Activated CD8-positive, alpha-beta memory T cell treated with anti-CD3 and anti-CD28 coated beads, Interleukin-2, amount 50 U/mL, for 4 hours (primary cell): ENCODE results near the gene NPEPPS.
"Not testable (repeated sequence)": the region's sequence is repeated elsewhere in the genome, so short reads cannot be mapped to it uniquely, and the experiment has no call there.

Experiments used
- DNase-seq: peaks from one replicate; pipeline ENCODE4 v3.0.0-alpha.2; 2020

The NPEPPS gene

GRCh38 chr17:47561698-47562405, 30.9 kb downstream of the NPEPPS start:
- DNase-seq, result not testable (repeated sequence)

GRCh38 chr17:47562406-47562705, 31.4 kb downstream of the NPEPPS start:
- DNase-seq, result not testable (repeated sequence)

GRCh38 chr17:47567261-47567660, 36.4 kb downstream of the NPEPPS start:
- not testable (repeated sequence) for DNase-seq

- not testable (repeated sequence) for DNase-seq
Observed at GRCh38 chr17:47572561-47572960, 41.7 kb downstream of the NPEPPS start.

GRCh38 chr17:47582416-47582815, 51.5 kb downstream of the NPEPPS start:
- not testable (repeated sequence) for DNase-seq

GRCh38 chr17:47586378-47587055, 55.6 kb downstream of the NPEPPS start:
- not testable (repeated sequence) for DNase-seq

- not testable (repeated sequence) for DNase-seq
Observed at GRCh38 chr17:47593522-47593921, 62.6 kb downstream of the NPEPPS start.

GRCh38 chr17:47603830-47604597, 73.1 kb downstream of the NPEPPS start:
- no peak for DNase-seq

GRCh38 chr17:47604598-47604927, 73.7 kb downstream of the NPEPPS start:
- no peak for DNase-seq

GRCh38 chr17:47605011-47605410, 74.1 kb downstream of the NPEPPS start:
- no peak for DNase-seq

GRCh38 chr17:47607481-47607880, 76.6 kb downstream of the NPEPPS start:
- no peak for DNase-seq

- DNase-seq, result no peak
Observed at GRCh38 chr17:47611372-47612350, 80.8 kb downstream of the NPEPPS start.

- DNase-seq, result no peak
Observed at GRCh38 chr17:47615766-47616424, 85.0 kb downstream of the NPEPPS start.

- no peak for DNase-seq
Observed at GRCh38 chr17:47618410-47618809, 87.5 kb downstream of the NPEPPS start.

GRCh38 chr17:47620503-47621245, 89.8 kb downstream of the NPEPPS start:
- no peak for DNase-seq

GRCh38 chr17:47621293-47622179, 90.6 kb downstream of the NPEPPS start:
- no peak for DNase-seq

GRCh38 chr17:47622180-47622549, 91.3 kb downstream of the NPEPPS start:
- DNase-seq, result no peak

- no peak for DNase-seq
Observed at GRCh38 chr17:47624727-47625068, 93.8 kb downstream of the NPEPPS start.

GRCh38 chr17:47628014-47628566, 97.2 kb downstream of the NPEPPS start:
- no peak for DNase-seq

- no peak for DNase-seq
Observed at GRCh38 chr17:47629826-47630225, 98.9 kb downstream of the NPEPPS start.
